ENCODE data around the gene SLC25A21.
"Not testable (repeated sequence)": the region's sequence is repeated elsewhere in the genome, so short reads cannot be mapped to it uniquely, and the experiment has no call there.

SLC25A21 gene

DNA sequence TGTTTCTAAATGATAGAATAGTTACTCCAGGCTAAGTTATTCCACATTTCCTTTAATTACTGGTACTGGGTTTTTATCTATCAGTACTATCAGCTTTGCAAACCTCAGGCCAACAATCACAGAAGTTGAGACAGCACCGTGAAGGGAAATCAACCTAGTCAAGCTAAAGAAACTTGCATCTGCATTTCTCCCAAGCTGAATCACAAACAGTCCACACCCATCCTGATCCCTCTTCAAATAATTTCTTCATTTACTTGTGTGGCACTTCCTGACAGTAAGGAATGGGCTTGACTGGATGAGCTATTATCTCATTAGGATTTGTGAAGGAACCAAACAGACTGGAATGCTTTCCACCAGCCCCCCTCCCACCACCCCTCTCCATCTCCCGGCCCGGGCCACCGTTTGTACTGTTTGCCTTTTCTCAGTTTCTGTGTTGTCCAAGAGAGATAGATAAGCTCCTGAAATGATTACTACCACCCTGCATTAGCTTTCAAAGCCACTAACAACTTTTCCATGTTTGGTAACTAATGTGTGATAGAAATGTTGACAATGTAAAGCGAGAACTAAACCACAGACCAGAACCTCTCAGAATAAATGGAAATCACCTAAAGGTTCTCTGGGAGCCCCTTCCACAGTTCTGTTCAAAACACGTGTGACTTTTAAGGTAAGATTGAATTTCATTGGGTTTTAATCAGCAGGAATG is 236.3 kb downstream of the SLC25A21 start:
- DNase-seq, result no peak

DNA sequence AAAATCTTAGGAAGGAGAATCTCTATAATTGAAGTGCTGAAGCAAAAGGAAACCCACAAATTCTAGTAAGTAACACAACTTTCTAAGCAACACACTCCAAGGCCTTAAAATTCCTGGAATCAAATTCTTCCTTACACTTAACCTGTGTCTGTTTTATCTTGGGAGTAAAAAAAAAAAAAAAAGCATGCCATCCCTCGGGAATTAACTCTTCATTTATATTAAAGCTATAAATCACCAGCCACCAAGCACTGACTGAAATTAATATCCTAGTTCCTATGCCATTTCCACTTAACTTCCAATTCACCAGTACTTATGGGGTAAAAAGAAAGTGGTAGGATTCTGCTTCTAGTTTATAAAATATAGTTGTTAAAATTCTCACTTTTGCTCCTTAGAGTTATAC is 238.1 kb downstream of the SLC25A21 start:
- no peak for DNase-seq

DNA sequence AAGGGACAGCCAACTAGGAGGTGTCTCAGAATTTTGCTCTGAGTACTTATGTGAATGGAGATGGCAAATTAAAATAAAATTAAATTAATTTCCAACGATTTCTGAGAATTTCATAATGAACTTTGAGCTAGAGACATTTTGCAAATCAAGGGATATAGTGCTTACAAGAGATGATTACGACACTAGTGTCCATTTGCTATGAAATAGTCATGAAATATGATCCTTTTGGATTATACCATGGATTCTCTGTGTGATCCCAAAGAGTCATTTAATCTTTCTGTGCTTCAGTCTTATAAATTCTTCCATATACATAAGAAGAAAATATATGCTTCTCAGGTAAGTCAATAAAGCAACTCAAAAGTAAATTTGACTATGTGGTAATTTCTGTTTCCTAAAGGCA is 240.6 kb downstream of the SLC25A21 start:
- no peak for DNase-seq

DNA sequence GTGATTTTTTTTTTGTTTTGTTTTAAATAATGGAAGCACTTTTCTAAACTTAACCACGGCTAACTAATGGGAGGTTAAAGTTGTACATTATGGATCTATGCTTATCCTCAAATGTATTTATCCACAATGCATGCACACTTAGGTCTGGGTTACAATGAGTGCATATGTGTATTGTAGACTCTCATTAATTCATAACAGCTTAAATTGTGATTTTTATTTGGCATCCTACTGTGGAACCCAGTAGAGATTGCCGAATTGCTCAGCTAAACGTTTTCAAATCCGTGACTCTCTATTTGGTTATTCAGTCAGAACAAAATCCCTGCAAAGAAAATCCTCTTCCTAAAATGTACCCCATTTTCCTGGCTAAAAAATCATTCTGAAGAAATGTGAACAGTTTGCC is 244.0 kb downstream of the SLC25A21 start:
- no peak for DNase-seq

DNA sequence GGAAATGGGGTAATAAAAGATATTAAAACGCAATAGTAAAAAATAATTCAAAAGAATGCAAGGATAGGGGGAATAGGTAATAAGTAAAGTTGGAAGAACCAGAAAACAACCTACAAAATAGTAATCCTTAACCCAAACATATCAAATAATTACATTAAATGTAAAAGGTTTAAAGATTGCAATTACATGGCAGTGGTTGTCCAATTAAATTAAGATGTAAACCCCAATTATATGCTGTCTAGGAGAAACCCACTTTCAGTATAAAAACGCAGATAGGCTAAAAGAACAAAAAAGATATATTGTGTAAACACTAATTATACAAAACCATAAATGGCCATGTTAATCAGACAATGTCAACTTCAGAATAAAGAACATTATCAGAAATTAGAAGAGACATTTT is 247.3 kb downstream of the SLC25A21 start:
- no peak for DNase-seq

DNA sequence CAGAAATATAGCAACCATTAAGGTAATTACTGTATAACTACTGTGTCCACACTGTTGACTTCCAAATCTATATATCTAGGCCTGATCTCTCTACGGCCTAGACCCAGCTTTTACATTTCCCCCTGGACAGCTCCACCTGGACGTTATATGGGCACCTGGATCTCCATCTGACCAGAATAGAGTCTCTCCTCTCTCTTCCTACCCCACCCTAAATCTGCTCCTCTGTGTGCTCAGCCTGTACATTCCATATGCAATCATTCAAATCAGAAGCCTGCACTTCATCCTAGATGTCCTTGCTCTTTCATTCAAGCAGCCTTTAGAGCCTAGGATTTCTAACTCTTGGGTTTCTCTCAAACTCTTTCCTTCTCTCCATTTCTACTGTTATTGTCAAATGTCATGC is 255.7 kb downstream of the SLC25A21 start:
- DNase-seq, result no peak

DNA sequence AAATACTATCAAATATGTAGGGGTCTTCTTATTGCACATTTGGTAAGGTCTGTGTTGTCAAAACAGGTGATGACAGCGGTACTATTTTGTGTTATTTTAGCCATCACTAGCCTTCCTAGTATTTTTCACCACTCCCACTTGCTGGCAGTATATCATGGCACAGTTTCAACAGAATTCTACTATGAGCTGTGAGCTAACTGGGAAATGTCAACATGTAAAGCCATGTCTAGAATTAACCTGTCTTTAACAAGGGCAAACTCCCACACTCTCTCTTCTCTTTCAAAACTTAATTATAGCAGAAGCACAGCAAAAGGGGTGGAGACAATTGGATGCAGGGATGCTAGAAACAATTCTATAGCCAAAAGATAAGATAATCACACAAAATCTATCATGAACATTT is 257.3 kb downstream of the SLC25A21 start:
- no peak for DNase-seq

DNA sequence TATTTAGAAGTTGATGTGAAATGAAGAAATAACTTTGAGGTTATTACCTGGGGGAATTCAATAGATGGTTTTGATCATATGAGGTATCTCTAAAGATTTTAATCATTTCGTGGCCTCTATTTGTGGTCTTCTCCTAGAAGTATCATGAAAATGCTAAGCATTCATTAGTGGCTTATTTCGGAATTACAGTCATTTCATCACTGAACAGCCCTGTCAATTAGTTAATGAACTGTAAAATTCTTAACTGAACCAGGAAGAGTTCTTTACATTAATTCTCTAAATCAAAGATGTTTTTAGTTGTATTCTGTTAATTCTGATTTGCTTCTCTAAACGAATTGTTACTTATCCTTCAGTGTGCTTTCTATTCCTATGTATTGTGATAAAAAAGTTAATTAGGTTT is 261.8 kb downstream of the SLC25A21 start:
- no peak for DNase-seq

DNA sequence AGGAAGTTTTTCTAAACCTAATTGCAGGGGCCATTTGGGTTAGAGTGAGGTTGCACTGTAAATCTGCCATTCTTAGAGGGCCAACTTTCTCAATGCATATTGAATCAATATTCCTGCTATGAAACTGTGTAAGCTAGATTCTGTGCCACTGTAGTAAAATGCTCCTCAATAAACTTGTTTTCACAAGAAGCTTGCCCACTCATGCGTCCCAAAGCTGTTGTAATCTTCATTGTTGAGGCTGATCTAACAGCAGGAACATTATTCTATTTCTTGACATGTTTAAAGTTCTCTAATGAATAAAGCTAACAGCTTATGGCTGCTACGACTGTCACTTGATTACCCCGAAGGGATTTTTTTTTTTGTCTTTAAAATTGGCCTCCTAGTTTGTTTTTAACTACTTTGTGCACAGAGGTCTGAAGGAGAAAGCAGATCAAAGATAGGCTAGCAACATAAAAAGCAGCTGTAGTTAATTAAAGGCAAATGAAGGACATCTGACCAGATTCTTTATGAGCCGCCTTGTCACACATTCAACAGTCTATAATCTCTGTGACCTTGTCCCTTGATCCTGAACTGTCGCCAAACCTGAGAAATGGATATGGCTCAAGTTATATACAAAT is 267.0 kb downstream of the SLC25A21 start:
- DNase-seq, result no peak

DNA sequence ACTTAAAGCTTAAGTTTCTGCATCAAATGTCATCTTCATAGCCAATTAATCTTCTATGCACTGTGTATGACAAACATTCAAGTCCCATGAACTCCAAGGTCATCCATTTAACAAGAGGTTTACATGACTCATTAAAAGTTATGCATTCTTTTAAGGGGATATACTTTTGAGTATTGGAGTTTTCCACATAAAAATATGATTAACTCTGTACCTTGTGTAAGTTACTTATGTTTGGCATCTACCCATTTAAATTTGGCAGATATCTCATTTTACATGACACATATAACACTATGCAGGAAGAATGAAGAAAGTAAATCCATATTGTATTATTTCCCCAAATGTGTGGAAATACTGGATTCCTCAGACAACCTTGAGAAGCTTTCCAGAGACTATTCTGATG is 270.5 kb downstream of the SLC25A21 start:
- no peak for DNase-seq

DNA sequence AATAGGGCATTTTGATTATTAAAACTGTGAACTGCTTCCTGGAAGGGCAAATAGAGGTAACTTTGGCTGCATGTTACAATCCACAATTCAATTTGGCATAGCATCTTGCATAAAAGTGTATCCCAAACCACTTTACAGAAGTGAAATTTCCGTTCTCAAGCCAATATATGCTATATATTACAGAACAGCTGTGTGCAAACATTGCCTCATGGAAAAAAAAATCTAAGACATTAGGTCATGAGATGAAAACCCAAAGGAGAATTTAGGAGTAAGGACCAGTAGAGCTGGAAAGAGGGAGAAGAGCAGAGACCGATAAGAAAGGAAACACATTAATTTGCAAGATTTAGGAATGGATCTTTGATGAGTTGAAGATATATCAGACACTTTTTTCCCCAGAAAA is 271.6 kb downstream of the SLC25A21 start:
- DNase-seq, result no peak

DNA sequence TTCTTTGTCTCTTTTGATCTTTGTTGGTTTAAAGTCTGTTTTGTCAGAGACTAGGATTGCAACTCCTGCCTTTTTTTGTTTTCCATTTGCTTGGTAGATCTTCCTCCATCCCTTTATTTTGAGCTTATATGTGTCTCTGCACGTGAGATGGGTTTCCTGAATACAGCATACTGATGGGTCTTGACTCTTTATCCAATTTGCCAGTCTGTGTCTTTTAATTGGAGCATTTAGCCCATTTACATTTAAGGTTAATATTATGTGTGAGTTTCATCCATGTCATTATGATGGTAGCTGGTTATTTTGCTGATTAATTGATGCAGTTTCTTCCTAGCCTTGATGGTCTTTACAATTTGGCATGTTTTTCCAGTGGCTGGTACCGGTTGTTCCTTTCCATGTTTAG is 276.1 kb downstream of the SLC25A21 start:
- DNase-seq, result not testable (repeated sequence)

DNA sequence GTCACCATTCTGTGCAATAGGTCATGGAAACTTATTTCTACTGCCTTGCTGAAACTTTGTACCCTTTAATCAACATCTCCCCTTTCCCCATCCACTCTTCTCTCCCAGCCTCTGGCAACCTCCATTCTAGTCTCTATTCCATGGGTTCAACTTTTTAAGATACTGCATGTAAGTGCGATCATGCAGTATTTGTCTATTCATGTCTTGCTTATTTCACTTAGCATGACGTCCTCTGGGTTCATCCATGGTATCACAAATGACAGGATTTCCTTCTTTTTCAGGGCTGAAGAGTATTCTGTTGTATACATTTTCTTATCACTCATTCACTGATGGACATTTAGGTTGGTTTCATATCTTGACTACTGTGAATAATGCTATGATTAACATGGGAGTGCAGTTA is 288.4 kb downstream of the SLC25A21 start:
- DNase-seq, result no peak

DNA sequence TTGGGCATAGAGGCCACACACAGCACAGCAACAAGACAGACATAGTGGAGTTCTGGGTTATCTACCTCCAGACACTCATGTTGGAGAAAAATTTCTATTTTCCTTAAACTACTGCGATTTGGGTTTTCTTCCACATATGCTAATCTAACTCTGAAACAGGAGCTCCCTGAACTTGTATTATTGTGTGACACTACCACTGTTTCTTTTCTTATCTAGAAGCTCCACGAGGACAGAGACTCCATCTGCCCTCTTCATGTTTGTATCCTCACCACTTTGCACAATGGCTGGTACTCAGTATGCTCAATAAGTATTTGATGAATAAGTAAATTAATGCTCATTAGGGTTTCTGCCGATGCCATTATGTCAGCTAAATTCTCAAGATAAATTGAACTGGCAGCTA is 292.1 kb downstream of the SLC25A21 start:
- DNase-seq, result no peak

DNA sequence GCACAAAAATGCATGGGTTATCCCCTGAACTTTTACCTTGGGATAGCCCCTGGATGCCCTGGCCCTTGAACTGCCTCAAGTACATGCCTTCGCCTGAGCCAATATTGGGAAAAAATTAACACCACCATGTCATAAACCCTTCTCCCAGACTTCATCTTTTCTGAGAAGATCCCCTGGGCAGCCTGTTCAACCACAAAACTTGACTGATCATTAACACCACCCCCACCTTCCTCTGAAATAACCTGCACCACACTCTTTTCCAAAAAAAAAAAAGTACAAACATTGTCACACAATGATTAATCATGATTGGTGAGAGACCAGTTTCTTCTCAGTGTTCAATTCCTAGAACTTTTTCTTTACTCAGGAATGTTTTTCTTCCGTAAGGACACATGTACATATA is 292.8 kb downstream of the SLC25A21 start:
- no peak for DNase-seq

DNA sequence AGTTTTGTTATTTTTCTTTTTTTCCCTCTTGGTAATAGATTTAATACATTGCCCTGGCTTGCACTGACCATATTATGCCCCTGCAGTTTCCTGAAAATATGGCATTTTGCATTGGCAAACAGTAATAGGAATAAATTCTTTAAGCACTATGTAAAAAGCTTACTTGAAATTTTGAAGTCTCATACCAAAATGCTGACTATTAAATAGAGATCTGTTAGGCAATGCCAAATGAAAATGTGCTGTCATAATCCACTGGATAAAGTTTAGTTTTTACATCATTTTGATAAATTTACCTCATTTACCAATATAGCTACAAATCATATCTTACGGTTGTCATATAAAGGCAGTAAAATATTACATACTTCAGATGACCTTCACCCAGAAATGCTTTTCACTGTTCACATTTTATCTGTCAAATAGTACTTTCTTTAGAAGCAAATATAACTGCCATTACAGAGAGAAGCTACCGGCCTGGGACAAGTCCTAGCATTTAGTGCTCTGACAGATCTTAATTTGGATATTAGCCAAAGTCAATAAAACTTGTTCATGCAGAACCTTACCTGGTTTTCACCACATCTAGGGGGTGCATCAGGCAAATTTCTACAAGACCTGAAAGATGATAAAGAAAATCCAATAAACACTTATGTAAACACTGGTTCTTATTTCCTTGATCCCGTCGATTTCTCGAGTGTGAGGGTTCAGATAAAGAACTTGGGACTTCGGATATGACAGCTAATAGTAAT is 297.8 kb downstream of the SLC25A21 start:
- DNase-seq, result no peak

DNA sequence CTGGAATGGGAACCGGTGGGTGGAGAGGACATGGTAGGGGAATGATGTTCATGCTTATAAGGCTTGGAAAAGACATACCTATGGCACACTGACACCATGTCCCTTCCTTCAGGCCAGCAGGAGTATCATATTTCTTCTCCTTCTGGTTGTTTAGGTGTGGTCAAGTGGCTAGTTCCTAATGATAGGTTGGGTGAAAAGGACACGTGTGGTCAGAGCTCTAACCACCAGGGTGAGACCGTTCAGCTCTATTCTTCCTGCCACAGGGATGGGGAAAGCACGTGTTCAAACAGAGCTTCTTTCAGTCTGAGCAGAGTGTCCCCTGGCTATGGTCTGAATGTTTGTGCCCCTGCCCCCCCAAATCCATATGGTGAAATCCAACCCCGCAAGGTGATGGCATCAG is 301.6 kb downstream of the SLC25A21 start:
- no peak for DNase-seq

DNA sequence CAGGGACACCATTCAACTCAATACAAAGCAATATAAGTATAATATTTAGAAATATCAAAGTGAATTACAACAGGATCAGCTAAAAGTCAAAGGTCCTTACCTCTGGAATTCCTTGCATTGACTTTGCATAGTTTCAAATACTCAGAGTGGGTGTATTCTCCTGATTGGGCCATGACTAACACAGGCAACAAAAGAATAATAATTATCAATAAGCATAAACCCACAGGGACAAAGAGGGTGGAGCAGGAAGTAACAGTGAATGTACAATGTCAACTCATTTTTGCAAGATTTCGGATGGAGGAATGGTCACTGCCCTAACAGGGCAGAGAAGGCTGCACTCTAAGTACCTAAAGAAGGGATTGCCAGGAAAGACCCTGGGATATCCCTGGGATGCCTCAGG is 303.3 kb downstream of the SLC25A21 start:
- DNase-seq, result no peak

DNA sequence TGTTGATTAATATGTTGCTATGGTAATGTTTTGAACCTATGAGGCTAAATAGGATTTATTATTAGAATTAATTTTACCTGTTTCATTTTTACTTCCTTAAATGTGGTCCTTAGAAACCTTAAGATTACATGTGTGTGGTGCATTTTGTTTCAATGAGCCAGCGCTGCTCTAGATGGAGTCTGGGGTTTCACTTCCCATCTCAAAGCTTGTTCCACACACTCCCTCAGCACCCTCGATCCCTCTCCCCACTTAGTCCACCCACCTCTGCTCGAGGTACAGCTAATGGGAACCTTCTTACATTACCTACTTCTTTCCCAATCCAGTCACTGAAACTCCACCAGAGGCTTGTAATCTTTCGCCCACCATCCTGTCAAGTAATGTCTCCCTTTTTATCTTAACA is 305.5 kb downstream of the SLC25A21 start:
- DNase-seq, result no peak

DNA sequence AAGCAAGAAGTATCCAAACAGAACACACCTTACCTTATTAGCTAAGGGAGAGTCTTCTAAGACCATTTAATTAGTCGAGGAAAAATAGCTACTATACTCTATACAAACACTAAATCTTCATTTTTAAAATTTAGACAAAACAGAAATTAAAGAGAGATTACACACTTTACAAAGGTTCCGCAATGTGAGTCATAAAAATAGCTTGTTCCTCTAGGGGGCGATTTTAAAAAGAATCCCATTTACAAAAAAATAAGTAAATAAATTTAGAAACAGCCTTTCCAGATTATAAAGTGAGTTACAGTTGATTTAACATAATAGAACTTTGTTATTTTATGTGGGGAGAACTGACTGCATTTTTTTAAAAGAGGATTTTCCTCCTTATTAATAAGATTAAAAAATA is 309.1 kb downstream of the SLC25A21 start:
- DNase-seq, result no peak

DNA sequence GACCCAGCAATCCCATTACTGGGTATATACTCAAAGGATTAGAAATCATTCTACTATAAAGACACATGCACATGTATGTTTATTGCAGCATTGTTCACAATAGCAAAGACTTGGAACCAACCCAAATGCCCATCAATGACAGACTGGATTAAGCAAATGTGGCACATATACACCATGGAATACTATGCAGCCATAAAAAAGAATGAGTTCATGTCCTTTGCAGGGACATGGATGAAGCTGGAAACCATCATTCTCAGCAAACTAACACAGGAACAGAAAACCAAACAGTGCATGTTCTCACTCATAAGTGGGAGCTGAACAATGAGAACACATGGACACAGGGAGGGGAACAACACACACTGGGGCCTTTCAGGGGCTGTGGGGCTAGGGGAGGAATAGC is 310.2 kb downstream of the SLC25A21 start:
- not testable (repeated sequence) for DNase-seq

DNA sequence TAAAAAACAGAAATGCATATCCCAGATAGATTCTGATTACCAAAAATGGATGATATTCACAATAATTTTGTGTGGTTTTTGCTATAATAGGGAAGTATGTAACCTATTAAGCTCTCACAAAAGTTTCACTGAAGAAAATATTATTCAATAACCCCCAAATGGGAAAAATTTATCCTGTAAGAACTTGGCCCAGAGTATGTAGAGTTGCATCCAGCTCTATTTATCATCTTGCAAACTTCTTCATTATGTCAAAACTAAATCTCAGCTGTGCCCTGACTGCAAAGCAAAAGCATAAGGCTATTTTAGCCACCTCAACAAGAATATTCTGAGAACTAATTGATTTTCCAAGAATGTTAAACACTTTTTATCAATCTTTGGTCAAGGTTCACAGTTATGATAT is 311.6 kb downstream of the SLC25A21 start:
- DNase-seq, result no peak

DNA sequence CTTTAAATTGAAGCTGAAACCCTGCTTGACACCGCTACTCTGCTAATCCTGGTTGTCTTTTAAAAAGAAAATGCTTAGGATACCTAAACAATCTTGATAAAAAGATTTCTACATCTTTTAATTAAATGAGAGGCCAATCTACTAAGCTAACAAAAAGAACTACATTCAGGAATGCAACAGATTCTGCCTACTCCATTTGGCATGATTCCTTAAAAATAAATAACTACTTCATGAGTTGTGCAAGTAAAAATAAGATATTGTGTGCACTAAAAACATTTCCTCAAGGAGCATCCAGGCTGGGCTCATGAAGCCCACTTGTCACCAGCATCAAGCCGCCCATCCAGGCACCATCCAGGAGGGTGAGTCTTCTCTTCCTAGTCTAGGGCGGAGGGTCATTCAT is 313.3 kb downstream of the SLC25A21 start:
- no peak for DNase-seq

DNA sequence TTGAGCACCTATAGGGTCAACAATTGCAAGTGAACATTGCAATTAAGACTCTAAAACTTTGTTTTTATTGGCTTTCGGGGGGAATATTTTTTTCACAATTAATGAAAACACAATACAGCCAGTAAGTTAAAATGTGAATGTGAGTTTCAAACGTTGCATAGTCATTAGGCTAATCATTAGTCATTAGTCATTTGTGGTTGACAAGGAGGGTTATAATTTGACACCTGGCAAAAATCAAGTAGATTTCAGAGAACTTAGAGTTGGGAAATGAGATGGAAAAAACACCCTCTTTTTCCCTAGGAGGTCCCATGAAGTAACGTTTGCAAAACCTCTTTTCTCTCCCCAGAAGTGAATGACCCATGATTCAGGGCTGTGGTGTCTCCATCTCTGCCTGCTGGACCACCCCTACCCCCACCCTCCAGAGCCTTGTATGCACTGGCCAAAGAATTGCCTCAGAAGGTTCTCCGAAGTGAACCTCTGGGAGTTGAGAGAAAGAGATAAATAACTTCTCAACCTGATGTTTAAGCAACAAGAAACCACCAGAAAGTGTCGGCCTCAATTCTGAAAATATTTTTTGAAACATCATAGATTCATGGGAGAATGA is 314.5 kb downstream of the SLC25A21 start:
- no peak for DNase-seq
